SU-DHL-6 (cell line): ENCODE results near the gene SAMD7.

Experiments used
- CTCF ChIP-seq: fragments of 200-600 bp; sonication (generic); IDR thresholded peaks from one replicate; pipeline ENCODE4 v1.5.1; 2017; ENCODE audit warnings: antibody characterized with exemption, mild to moderate bottlenecking, low read length, moderate library complexity; ENCODE audit not compliant: insufficient read depth, poor library complexity, severe bottlenecking
- EZH2phosphoT487 ChIP-seq: fragments of 200-600 bp; sonication (generic), shearing (Covaris generic); conservative IDR thresholded peaks from 2 replicates; pipeline ENCODE4 v1.6.1; 2018; ENCODE audit warnings: mild to moderate bottlenecking, antibody characterized with exemption, low read length, moderate library complexity, mixed read lengths

- TF ChIP-seq CTCF, result no peak
- no peak for TF ChIP-seq EZH2phosphoT487
These were observed 16.3 kb upstream of the SAMD7 start for GRCh38 chr3:169895072-169895471.
